GM12874 (cell line): ENCODE results near the gene RAP2C.

Experiments
- TF ChIP-seq, protein P1 (sequence below): IDR thresholded peaks from 2 replicates; pipeline ENCODE4 v1.5.1; 2011; ENCODE audit warnings: low read depth, mild to moderate bottlenecking, control low read depth, low read length, moderate library complexity; ENCODE audit not compliant: insufficient read depth

Gene RAP2C

DNA sequence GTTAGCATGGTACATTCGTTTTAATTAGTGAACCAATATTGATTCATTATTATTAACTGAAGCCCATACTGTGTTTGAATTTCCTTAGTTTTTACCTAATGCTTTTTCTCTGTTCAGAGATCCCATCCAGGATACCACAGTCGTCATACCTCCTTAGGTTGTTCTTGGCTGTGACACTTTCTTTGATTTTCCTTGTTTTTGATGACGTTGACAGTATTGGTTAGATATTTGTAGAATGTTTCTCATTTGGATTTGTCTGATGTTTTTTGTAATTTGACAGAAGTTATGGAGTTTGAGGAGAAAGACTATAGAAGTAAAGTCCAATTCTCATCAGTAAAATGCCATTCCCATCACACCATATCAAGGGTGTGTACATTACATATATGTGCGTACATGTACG, 16.2 kb upstream of the RAP2C start:
- TF ChIP-seq, protein P1, sequence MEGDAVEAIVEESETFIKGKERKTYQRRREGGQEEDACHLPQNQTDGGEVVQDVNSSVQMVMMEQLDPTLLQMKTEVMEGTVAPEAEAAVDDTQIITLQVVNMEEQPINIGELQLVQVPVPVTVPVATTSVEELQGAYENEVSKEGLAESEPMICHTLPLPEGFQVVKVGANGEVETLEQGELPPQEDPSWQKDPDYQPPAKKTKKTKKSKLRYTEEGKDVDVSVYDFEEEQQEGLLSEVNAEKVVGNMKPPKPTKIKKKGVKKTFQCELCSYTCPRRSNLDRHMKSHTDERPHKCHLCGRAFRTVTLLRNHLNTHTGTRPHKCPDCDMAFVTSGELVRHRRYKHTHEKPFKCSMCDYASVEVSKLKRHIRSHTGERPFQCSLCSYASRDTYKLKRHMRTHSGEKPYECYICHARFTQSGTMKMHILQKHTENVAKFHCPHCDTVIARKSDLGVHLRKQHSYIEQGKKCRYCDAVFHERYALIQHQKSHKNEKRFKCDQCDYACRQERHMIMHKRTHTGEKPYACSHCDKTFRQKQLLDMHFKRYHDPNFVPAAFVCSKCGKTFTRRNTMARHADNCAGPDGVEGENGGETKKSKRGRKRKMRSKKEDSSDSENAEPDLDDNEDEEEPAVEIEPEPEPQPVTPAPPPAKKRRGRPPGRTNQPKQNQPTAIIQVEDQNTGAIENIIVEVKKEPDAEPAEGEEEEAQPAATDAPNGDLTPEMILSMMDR, result no peak

DNA sequence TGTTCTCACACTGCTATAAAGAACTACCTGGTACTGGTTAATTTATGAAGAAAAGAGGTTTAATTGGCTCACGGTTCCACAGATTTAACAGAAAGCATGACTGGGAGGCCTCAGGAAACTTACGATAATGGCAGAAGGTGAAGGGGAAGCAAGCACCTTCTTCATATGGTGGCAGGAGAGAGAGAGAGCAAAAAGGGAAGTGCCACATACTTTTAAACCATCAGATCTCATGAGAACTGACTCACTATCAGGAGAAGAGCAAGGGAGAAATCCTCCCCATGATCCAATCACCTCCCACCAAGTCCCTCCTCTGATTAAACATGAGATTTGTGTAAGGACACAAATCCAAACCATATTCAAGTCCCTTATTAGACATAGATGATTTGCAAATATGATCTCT, 12.3 kb upstream of the RAP2C start:
- TF ChIP-seq, protein P1, result no peak

DNA sequence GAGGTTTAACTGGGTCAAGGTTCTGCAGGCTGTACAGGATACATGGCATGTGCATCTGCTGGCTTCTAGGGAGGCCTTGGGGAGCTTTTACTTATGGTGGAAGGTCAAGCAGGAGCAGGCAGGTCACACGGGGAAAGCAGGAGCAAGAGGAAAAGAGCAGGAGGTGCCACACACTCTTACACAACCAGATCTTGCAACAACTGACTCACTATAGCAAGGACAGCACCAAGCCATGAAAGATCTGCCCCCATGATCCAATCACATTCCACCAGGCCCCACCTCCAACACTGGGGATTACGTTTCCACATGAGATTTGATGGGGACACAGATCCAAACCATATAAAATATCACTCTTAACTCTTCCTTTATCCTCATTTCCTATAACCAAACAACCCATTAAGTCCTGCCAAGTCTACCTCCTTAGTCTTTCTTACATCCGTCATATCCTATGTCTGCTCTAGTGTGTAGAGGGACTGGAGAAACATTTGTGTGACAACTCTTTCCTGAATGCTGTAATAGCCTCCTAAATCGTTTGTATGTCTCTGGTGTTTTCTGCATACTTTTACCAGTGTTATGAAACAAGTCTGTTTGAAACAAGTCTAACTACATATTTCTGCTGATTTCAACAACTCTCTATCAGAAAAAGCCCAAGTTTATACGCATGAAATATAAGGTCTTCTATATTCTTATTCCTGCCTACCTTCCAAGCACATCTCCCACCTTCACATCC, 8.3 kb upstream of the RAP2C start:
- TF ChIP-seq, protein P1, result no peak

DNA sequence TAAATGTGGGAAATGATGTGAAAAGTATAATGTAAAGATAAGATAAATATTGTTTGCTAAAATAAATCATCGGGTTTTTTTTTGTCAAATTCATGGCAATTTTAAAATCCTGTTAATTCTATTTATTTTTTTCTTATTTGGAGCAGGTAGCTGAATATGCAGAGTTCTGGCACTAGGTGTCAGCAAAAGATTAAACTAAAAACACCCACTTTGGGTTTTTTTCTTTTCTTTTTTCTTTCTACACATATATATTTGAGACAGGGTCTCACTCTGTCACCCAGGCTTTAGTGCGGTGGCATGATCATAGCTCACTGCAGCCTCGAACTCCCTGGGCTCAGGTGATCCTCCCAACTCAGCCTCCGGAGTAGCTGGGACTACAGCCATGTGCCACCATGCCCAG, 6.9 kb upstream of the RAP2C start:
- TF ChIP-seq, protein P1, result no peak

DNA sequence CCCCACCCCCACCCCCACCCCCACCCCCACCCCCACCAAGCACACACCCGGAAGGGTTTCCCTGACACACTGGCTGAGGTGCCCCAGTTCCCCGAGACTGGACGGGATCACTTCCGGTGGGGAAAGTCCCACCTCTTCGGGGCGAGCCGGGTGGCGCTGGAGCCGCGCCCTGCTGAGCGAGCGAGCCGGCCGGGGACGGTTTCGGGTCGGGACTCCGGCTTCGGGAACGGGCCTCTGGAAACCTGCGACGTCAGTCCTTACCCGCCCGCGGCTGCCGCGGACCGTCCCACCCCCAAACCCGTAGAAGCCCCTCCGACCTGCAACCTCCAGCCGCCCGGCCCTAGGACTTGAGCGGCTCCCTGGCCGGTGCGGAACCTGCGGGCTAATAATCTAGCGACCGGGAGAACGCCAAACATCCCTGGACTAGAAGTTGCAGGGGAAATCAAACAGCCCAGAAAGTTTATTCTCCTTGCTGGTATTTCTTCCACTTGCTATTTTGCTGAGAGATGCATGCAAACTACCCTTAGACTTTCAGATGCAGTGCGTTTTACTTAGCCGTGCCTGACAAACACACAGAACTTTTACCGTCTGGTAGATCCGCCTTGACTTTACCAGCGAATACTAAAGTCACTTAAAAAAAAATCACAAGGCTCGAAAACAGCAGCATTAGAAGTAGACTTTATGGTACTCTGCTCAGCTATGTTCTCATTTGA, 991 bp downstream of the RAP2C start:
- TF ChIP-seq, protein P1, result no peak

DNA sequence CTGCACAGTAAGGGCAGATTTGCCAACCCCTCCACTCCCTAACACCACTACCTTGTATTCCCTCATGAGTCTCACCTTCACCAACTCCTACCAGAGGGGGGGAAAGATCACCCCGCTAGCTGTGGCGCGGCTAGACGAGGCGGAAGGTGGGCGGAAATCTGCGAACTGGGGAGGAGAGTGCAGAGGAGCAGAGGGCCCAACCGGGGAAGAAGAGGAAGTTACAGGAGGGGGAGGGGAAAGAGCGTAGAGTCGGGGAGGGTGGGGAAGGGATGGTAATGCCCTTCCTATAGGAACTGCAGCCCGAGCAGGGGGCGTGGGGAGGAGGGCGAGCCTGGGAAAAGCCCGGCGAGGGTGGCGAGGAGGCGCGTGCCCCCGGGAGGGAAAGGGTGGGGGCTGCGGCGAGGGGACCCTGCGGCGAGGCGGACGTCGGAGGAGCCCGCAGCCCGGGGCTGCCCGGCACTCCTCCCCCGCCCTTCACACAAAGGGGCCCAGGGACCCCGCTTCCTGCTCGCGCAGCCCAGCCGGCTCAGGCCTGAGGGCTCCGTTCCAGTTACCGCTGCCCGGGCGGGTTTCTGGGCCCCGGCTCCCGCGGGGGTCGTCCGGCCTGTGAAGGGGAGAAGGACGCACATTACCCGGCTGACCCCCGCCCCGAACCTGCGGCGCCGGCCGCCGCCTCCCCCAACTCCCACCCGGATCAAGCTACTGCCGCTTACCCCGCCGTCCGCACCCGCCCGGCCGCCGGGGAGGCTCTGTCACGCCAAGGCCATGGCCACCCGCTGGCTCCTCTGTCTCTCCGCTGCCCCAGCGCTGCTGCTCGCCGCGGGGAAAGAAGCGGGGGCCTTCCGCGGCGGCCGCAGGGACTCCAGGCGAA, 1.8 kb downstream of the RAP2C start:
- TF ChIP-seq, protein P1, result no peak

DNA sequence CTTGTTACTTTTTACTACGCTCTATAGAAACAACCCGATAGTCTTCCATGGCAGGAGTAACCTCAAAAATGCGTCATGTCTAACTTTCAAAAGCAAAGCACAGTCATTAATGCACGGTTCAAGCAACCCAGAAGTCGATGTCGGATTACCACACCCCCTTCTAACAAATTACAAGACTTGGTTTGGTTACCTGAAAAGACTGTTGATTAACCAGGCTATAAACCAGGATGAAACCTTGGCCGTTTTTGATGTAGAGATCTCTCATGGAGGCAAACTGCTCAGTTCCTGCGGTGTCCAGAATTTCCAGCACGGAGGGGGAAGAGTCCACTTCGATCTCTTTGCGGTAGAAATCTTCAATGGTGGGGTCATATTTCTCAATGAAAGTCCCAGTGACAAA, 2.4 kb downstream of the RAP2C start:
- TF ChIP-seq, protein P1, result no peak
